Thyroid gland (tissue), 4 donors: Measurements from ENCODE around the gene XRCC4. TPM values are rescaled to one million over a fixed set of nuclear protein-coding genes. Genes with fewer than 3 reads are reported as not detected.

Source experiments
- DNase-seq, 2 donors: peaks; one replicate each; pipeline ENCODE4 v3.0.0-alpha.2; 2019
- H3K27ac ChIP-seq, 3 donors: fragments of 200-600 bp; sonication (generic); 1 replicate in 2 of 3; 2 replicates in 1 of 3; pipeline ENCODE4 v1.5.1; 2016 to 2019; ENCODE audit warnings: mild to moderate bottlenecking in 1 of 3, moderate library complexity in 1 of 3
- H3K27me3 ChIP-seq: fragments of 200-600 bp; sonication (generic); one replicate; pipeline ENCODE4 v1.5.1; 2019
- H3K36me3 ChIP-seq, 2 donors: fragments of 200-600 bp; sonication (generic); one replicate each; pipeline ENCODE4 v1.5.1; 2016 to 2019
- H3K4me1 ChIP-seq, 2 donors: fragments of 200-600 bp; sonication (generic); one replicate each; pipeline ENCODE4 v1.5.1; 2017 to 2019
- H3K4me3 ChIP-seq, 3 donors: fragments of 200-600 bp; sonication (generic); replicated peaks in 1 of 3; 1 replicate in 2 of 3; 2 replicates in 1 of 3; pipeline ENCODE4 v1.5.1; 2016; ENCODE audit warnings: mild to moderate bottlenecking in 1 of 3
- H3K9me3 ChIP-seq: fragments of 200-600 bp; sonication (generic); one replicate; pipeline ENCODE4 v1.5.1; 2017
- CTCF ChIP-seq, 6 experiments: fragments of 200-600 bp in 3 of 6; fragments of 450-650 bp in 3 of 6; sonication (generic) in 3 of 6; IDR thresholded peaks; one replicate each; pipeline ENCODE4 v1.5.1; 2016 to 2019; ENCODE audit warnings: antibody characterized with exemption in 6 of 6, mild to moderate bottlenecking in 2 of 6, inconsistent platforms in 1 of 6, moderate library complexity in 1 of 6
- POLR2A ChIP-seq, 2 donors: fragments of 450-650 bp; IDR thresholded peaks; one replicate each; pipeline ENCODE4 v1.6.1; 2017; ENCODE audit warnings: antibody characterized with exemption in 2 of 2, mild to moderate bottlenecking in 2 of 2, moderate library complexity in 1 of 2
- WGBS, 2 donors: methylation state at CpG; one replicate each; pipeline ENCODE4 v1.1.5; 2017; 5-methylcytosine and 5-hydroxymethylcytosine counted together
- intact Hi-C: fragments of 100-400 bp; cut with DNase I; formaldehyde crosslinking; loops from one replicate; pipeline ENCODE4 v1.15.1; 2023
- total RNA-seq, 4 donors: library from RNA; depleted of rRNA; stranded (reverse); fragments of >200 nt; gene quantifications; one replicate each; pipeline ENCODE4 v1.2.3, GENCODE V29; 2016

The XRCC4 gene
- total RNA-seq, 4 donors from 2014 or later = 6.7 to 11.6 (median 9.1) TPM

- Histone ChIP-seq H3K27me3 (no peaks in the 10 kb centered on the region), H3K36me3 (no peaks in the 10 kb centered on the region), H3K4me3 (no peak overlapping the region), H3K9me3 (no peaks in the 10 kb centered on the region), H3K27ac (no peak overlapping the region), H3K4me1 (no peaks in the 10 kb centered on the region)
- intact Hi-C loops = no loop called here
- no peak for DNase-seq
- WGBS, 2 donors = 91 to 93% methylated on average over 3 of the region's 3 CpGs
- TF ChIP-seq CTCF (IDR thresholded peaks at IDR 0.05) = no peak
- no peak for TF ChIP-seq POLR2A (IDR thresholded peaks at IDR 0.05)
Observed at GRCh38 chr5:83095163-83095956, 18.0 kb downstream of the XRCC4 start.

- no peak for DNase-seq
- WGBS, 2 donors = 75 to 98% methylated on average over 5 to 6 of the region's 6 CpGs
- Histone ChIP-seq H3K27me3 (no peaks in the 10 kb centered on the region), H3K36me3 (no peaks in the 10 kb centered on the region), H3K4me1 (no peaks in the 10 kb centered on the region), H3K27ac (no peak overlapping the region), H3K9me3 (no peaks in the 10 kb centered on the region), H3K4me3 (no peak overlapping the region)
- intact Hi-C loops = no loop called here
- TF ChIP-seq POLR2A (IDR thresholded peaks at IDR 0.05) (no peak), CTCF (IDR thresholded peaks at IDR 0.05) (no peak)
Observed at GRCh38 chr5:83095957-83096539, 18.7 kb downstream of the XRCC4 start.

- DNase-seq = no peak
- Histone ChIP-seq H3K27ac (no peak overlapping the region), H3K27me3 (no peaks in the 10 kb centered on the region), H3K36me3 (no peaks in the 10 kb centered on the region), H3K9me3 (no peaks in the 10 kb centered on the region), H3K4me3 (no peak overlapping the region), H3K4me1 (no peaks in the 10 kb centered on the region)
- TF ChIP-seq CTCF (IDR thresholded peaks at IDR 0.05) (no peak), POLR2A (IDR thresholded peaks at IDR 0.05) (no peak)
- intact Hi-C loops = no loop called here
- 91 to 93% methylated on average over 2 of the region's 2 CpGs for WGBS, 2 donors
Observed at GRCh38 chr5:83096660-83097339, 19.5 kb downstream of the XRCC4 start.

GRCh38 chr5:83097689-83098231, 20.4 kb downstream of the XRCC4 start:
- H3K9me3 ChIP-seq = no peaks in the 10 kb centered on the region
- TF ChIP-seq POLR2A (IDR thresholded peaks at IDR 0.05) (no peak), CTCF (IDR thresholded peaks at IDR 0.05) (no peak)
- no peak overlapping the region for H3K4me3 ChIP-seq
- no peak for DNase-seq
- H3K36me3 ChIP-seq = no peaks in the 10 kb centered on the region
- H3K27ac ChIP-seq = no peak overlapping the region
- H3K27me3 ChIP-seq = no peaks in the 10 kb centered on the region
- intact Hi-C loops = no loop called here
- 56 to 73% methylated on average over 2 of the region's 2 CpGs for WGBS, 2 donors
- no peaks in the 10 kb centered on the region for H3K4me1 ChIP-seq
